Adipose tissue (tissue), 3 donors: Measurements from ENCODE around the gene CD300LD. TPM values are rescaled to one million over a fixed set of nuclear protein-coding genes. Genes with fewer than 3 reads are reported as not detected.

Source experiments
- H3K27ac ChIP-seq: one replicate; pipeline ENCODE4 v1.5.1; 2013; ENCODE audit warnings: low read depth, low read length
- WGBS, 3 donors: extraction: QIAGEN DNeasy Blood & Tissue Kit; methylation state at CpG; one replicate each; pipeline ENCODE4 v1.1.7; 2013; 5-methylcytosine and 5-hydroxymethylcytosine counted together
- polyA plus RNA-seq, 3 donors: library from polyadenylated mRNA; stranded (reverse); fragments of 200-250 nt; gene quantifications; one replicate each; pipeline ENCODE4 v1.2.3, GENCODE V29; 2013
- donor health status: healthy with polysubstance abuse.
- donor health status: Bipolar disorder and iron deficiency.
- donor health status: healthy.

CD300LD gene
- polyA plus RNA-seq, 3 donors = not detected

DNA sequence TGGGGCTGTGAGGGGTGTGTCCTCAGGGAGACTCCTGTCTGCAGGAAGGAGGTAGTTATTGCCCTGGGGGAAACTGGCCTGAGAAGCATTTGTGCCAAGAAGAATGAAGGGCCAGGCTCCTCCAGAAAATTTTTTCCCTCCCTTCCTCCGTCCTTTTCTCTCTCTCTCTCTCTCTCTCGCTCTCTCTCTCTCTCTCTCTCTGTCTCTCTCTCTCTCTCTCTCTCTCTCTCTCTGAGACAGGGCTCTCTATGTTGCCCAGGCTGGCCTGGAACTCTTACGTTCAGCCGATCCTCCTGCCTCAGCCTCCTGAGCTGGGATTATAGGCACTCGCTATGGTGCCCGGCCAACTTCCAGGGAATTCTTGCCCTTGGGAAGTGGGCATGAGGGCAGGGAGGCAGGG is 20.0 kb upstream of the CD300LD start:
- no peak overlapping the region for H3K27ac ChIP-seq
- 82 to 90% (median 89%) methylated on average over 5 to 6 of the region's 6 CpGs for WGBS, 3 donors

- no peak overlapping the region for H3K27ac ChIP-seq
- WGBS, 3 donors = 29 to 34% (median 32%) methylated on average over 2 of the region's 2 CpGs
These were observed 18.0 kb upstream of the CD300LD start for GRCh38 chr17:74610108-74610507.

- WGBS, 3 donors = 91 to 94% (median 94%) methylated on average over 3 of the region's 3 CpGs
- H3K27ac ChIP-seq = no peak overlapping the region
These were observed 16.4 kb upstream of the CD300LD start for GRCh38 chr17:74608511-74608910.

GRCh38 chr17:74607221-74607620 is 15.1 kb upstream of the CD300LD start:
- WGBS, 3 donors = 31 to 53% (median 35%) methylated on average over 1 of the region's 1 CpG
- H3K27ac ChIP-seq = no peak overlapping the region

GRCh38 chr17:74606050-74606449 is 14.0 kb upstream of the CD300LD start:
- H3K27ac ChIP-seq = no peak overlapping the region
- WGBS, 3 donors = 85 to 95% (median 86%) methylated on average over 8 of the region's 8 CpGs

DNA sequence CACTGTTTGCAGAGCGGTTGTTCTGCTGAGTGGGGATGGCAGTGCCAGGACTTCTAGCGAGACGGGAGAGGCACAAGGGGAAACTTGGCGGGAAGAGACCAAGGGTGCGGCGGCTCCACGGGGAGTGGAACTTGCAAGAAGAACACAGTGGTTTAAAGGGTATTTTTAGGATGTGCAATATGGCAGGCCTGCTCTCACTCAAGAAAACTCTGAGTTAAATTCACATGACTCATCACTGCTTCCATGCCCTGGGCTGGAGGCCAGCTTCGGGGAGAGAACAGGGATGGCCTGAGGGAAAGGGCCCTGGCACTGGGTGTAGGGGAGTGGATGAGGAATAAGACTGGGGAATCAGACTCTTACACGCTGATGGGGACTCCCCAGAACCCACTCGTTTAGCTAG is 13.3 kb upstream of the CD300LD start:
- 46 to 61% (median 48%) methylated on average over 10 of the region's 10 CpGs for WGBS, 3 donors

GRCh38 chr17:74604761-74605160 is 12.7 kb upstream of the CD300LD start:
- 57 to 82% (median 75%) methylated on average over 10 of the region's 10 CpGs for WGBS, 3 donors
- H3K27ac ChIP-seq = no peak overlapping the region

More for the DNA sequence above, 13.3 kb upstream of the CD300LD start:
- no peak overlapping the region for H3K27ac ChIP-seq

GRCh38 chr17:74604200-74604599 is 12.1 kb upstream of the CD300LD start:
- H3K27ac ChIP-seq = no peak overlapping the region

DNA sequence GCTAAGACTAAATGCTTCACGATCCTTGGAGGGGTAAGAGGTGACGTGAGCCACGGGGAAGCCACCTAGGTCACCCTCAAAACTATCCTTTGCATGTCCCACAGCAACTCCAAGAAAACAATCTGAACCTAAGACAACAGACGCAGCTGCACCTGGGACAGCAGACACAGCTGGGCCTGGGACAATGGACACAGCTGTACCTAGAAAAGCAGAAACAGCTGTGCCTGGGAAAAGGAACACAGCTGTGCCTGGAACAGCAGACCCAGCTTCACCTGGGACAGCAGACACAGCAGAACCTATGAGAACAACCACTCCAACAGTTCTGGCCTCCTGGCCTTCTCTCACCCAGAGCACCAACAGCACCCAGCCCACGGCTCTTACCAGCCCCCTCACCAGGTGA is 11.7 kb upstream of the CD300LD start:
- H3K27ac ChIP-seq = no peak overlapping the region
- WGBS, 3 donors = 64 to 83% (median 70%) methylated on average over 5 of the region's 5 CpGs

More at GRCh38 chr17:74604200-74604599, 12.1 kb upstream of the CD300LD start:
- WGBS, 3 donors = 68 to 85% (median 84%) methylated on average over 6 of the region's 6 CpGs

- WGBS, 3 donors = 52 to 55% (median 52%) methylated on average over 6 of the region's 6 CpGs
- no peak overlapping the region for H3K27ac ChIP-seq
These were observed 11.1 kb upstream of the CD300LD start for GRCh38 chr17:74603037-74603635.

DNA sequence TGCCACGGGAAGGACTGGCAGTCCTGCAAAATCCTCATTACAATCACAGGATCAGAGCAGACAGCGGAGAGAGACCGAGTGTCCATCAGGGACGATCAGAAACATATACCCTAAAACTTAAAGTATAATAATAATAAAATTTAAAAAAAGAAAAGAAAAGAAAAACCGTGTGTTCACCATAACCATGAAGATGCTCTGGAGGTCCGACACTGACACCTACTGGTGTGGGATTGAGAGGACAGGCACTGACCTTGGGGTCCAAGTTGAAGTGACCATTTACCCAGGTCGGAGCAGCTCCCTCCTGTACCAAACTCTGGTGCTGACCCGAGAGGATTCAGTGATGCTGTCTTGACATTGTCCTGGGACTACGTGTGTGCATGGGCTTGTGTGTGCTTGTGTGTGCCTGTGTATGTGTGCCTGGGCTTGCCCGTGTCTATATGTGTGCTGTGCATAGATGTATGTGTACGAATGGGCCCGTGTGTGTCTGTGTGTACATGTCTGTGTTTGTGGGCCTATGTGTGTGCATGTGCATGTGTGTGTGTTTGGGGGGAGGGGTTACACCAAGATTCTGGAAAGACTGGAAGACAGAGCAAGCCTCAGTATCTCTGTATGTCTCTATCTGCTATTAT is 10.0 kb upstream of the CD300LD start:
- WGBS, 3 donors = 40 to 56% (median 52%) methylated on average over 12 of the region's 12 CpGs

DNA sequence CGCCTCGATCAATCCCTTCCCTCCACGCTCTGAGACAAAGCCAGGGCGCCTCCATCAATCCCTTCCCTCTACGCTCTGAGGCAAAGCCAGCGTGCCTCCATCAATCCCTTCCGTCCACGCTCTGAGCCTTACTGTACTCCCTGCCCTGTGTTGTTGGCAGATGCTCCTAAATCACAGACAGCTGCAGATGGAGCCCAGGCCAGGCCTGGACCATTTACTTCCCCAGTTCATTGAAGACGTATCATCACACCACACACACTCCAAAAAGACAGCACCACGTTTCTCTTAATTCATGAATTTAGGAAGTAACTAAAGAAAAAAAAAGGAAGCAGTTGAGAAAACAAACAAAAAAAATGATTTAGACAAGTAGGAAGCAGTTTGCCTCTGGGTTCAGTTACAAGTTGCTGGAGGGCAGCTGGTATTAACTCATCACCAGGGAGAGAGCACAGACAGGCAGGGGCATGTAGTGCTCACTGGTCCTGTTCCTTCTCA is 7.4 kb upstream of the CD300LD start:
- H3K27ac ChIP-seq = no peak overlapping the region
- WGBS, 3 donors = 23 to 40% (median 34%) methylated on average over 10 of the region's 10 CpGs

More for the DNA sequence above, 10.0 kb upstream of the CD300LD start:
- H3K27ac ChIP-seq = no peak overlapping the region

GRCh38 chr17:74599023-74599399 is 6.9 kb upstream of the CD300LD start:
- 14 to 15% (median 15%) methylated on average over 3 of the region's 3 CpGs for WGBS, 3 donors
- no peak overlapping the region for H3K27ac ChIP-seq

DNA sequence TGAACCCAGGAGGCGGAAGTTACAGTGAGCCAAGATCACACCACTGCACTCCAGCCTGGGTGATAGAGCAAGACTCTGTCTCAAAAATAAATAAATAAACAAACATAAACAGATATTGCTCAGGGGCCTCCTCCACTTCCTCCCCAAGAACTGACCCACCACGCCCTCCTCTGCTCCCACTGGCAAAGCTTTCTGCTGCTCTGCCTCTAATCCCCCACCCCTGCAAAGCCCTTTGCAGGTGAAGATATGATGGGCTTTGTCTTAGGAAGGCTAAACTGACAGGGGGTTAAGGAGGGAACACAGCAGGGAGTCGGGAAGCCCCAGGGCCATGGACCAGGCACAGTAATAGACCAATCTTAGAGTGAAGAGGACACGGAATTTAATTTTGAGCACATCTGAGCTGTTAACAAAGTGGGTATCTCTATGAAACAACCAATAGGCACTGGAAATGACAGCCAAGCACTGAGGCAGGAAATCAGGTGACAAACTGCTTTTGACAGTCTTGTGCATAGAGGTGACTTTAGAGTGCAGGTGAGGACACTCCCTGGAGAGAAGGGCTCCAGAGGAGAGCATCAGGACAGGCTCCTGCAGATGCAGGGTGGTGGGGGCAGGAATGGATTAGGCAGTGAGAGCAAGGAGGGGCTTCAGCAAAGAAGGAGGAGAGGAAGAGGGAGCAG is 6.4 kb upstream of the CD300LD start:
- H3K27ac ChIP-seq = no peak overlapping the region
- 63 to 71% (median 66%) methylated on average over 4 of the region's 4 CpGs for WGBS, 3 donors

GRCh38 chr17:74597069-74597790 is 5.1 kb upstream of the CD300LD start:
- WGBS, 3 donors = 59 to 87% (median 68%) methylated on average over 8 of the region's 8 CpGs
- no peak overlapping the region for H3K27ac ChIP-seq

- WGBS, 3 donors = 66 to 69% (median 66%) methylated on average over 6 of the region's 6 CpGs
- no peak overlapping the region for H3K27ac ChIP-seq
These were observed 3.1 kb upstream of the CD300LD start for GRCh38 chr17:74595037-74595750.

GRCh38 chr17:74591503-74591902 is 580 bp downstream of the CD300LD start:
- 76 to 88% (median 83%) methylated on average over 1 of the region's 1 CpG for WGBS, 3 donors
- no peak overlapping the region for H3K27ac ChIP-seq

GRCh38 chr17:74585711-74586110 is 6.4 kb downstream of the CD300LD start:
- H3K27ac ChIP-seq = no peak overlapping the region
- 71 to 72% (median 71%) methylated on average over 5 of the region's 5 CpGs for WGBS, 3 donors
